ENCODE results near the gene SEMA3A.
"Not testable (repeated sequence)": the region's sequence is repeated elsewhere in the genome, so short reads cannot be mapped to it uniquely, and the experiment has no call there.

SEMA3A gene

GRCh38 chr7:84176716-84177115 is 17.9 kb downstream of the SEMA3A start:
- Histone ChIP-seq H3K4me1 (ENCODE audit: control insufficient read depth, insufficient read depth, low read length) (no peaks in the 10 kb centered on the region), H3K27me3 (ENCODE audit: control insufficient read depth, insufficient read depth, low read length) (peaks cover 8% of the 10 kb centered on the region), H3K36me3 (ENCODE audit: control insufficient read depth, insufficient read depth, low read length) (no peaks in the 10 kb centered on the region), H3K9me3 (ENCODE audit: control insufficient read depth, low read length) (no peaks in the 10 kb centered on the region), H3K9ac (ENCODE audit: low read length) (no peak overlapping the region), H3K4me3 (ENCODE audit: low read length) (no peak overlapping the region)

- peaks cover 8% of the 10 kb centered on the region for H3K27me3 ChIP-seq (ENCODE audit: control insufficient read depth, insufficient read depth, low read length)
- no peak overlapping the region for H3K4me3 ChIP-seq (ENCODE audit: low read length)
- H3K36me3 ChIP-seq (ENCODE audit: control insufficient read depth, insufficient read depth, low read length) = no peaks in the 10 kb centered on the region
- H3K9me3 ChIP-seq (ENCODE audit: control insufficient read depth, low read length) = no peaks in the 10 kb centered on the region
- H3K9ac ChIP-seq (ENCODE audit: low read length) = no peak overlapping the region
- H3K4me1 ChIP-seq (ENCODE audit: control insufficient read depth, insufficient read depth, low read length) = no peaks in the 10 kb centered on the region
These were observed 19.1 kb downstream of the SEMA3A start for GRCh38 chr7:84175461-84175860.

- H3K9me3 ChIP-seq (ENCODE audit: control insufficient read depth, low read length) = no peaks in the 10 kb centered on the region
These were observed 23.9 kb downstream of the SEMA3A start for GRCh38 chr7:84170646-84171045.

GRCh38 chr7:84162584-84162983 is 32.0 kb downstream of the SEMA3A start:
- Histone ChIP-seq H3K36me3 (ENCODE audit: control insufficient read depth, insufficient read depth, low read length) (no peaks in the 10 kb centered on the region), H3K4me1 (ENCODE audit: control insufficient read depth, insufficient read depth, low read length) (no peaks in the 10 kb centered on the region), H3K9ac (ENCODE audit: low read length) (no peak overlapping the region), H3K4me3 (ENCODE audit: low read length) (no peak overlapping the region), H3K9me3 (ENCODE audit: control insufficient read depth, low read length) (no peaks in the 10 kb centered on the region), H3K27me3 (ENCODE audit: control insufficient read depth, insufficient read depth, low read length) (no peaks in the 10 kb centered on the region)

More at GRCh38 chr7:84170646-84171045, 23.9 kb downstream of the SEMA3A start:
- H3K36me3 ChIP-seq (ENCODE audit: control insufficient read depth, insufficient read depth, low read length) = no peaks in the 10 kb centered on the region
- H3K4me1 ChIP-seq (ENCODE audit: control insufficient read depth, insufficient read depth, low read length) = no peaks in the 10 kb centered on the region
- no peak overlapping the region for H3K4me3 ChIP-seq (ENCODE audit: low read length)
- H3K9ac ChIP-seq (ENCODE audit: low read length) = no peak overlapping the region
- peaks cover 3% of the 10 kb centered on the region for H3K27me3 ChIP-seq (ENCODE audit: control insufficient read depth, insufficient read depth, low read length)

- no peaks in the 10 kb centered on the region for H3K9me3 ChIP-seq (ENCODE audit: control insufficient read depth, low read length)
- H3K9ac ChIP-seq (ENCODE audit: low read length) = no peak overlapping the region
- H3K36me3 ChIP-seq (ENCODE audit: control insufficient read depth, insufficient read depth, low read length) = no peaks in the 10 kb centered on the region
- no peak overlapping the region for H3K4me3 ChIP-seq (ENCODE audit: low read length)
- no peaks in the 10 kb centered on the region for H3K4me1 ChIP-seq (ENCODE audit: control insufficient read depth, insufficient read depth, low read length)
- H3K27me3 ChIP-seq (ENCODE audit: control insufficient read depth, insufficient read depth, low read length) = no peaks in the 10 kb centered on the region
These were observed 32.5 kb downstream of the SEMA3A start for GRCh38 chr7:84162125-84162524.

GRCh38 chr7:84161398-84161797 is 33.2 kb downstream of the SEMA3A start:
- no peaks in the 10 kb centered on the region for H3K36me3 ChIP-seq (ENCODE audit: control insufficient read depth, insufficient read depth, low read length)

GRCh38 chr7:84159435-84159834 is 35.2 kb downstream of the SEMA3A start:
- Histone ChIP-seq H3K9ac (ENCODE audit: low read length) (no peak overlapping the region), H3K36me3 (ENCODE audit: control insufficient read depth, insufficient read depth, low read length) (no peaks in the 10 kb centered on the region), H3K9me3 (ENCODE audit: control insufficient read depth, low read length) (no peaks in the 10 kb centered on the region), H3K4me1 (ENCODE audit: control insufficient read depth, insufficient read depth, low read length) (no peaks in the 10 kb centered on the region), H3K4me3 (ENCODE audit: low read length) (no peak overlapping the region), H3K27me3 (ENCODE audit: control insufficient read depth, insufficient read depth, low read length) (no peaks in the 10 kb centered on the region)

More at GRCh38 chr7:84161398-84161797, 33.2 kb downstream of the SEMA3A start:
- Histone ChIP-seq H3K4me1 (ENCODE audit: control insufficient read depth, insufficient read depth, low read length) (no peaks in the 10 kb centered on the region), H3K27me3 (ENCODE audit: control insufficient read depth, insufficient read depth, low read length) (no peaks in the 10 kb centered on the region), H3K9ac (ENCODE audit: low read length) (no peak overlapping the region), H3K9me3 (ENCODE audit: control insufficient read depth, low read length) (no peaks in the 10 kb centered on the region), H3K4me3 (ENCODE audit: low read length) (no peak overlapping the region)

- Histone ChIP-seq H3K4me1 (ENCODE audit: control insufficient read depth, insufficient read depth, low read length) (no peaks in the 10 kb centered on the region), H3K27me3 (ENCODE audit: control insufficient read depth, insufficient read depth, low read length) (no peaks in the 10 kb centered on the region), H3K9me3 (ENCODE audit: control insufficient read depth, low read length) (no peaks in the 10 kb centered on the region), H3K36me3 (ENCODE audit: control insufficient read depth, insufficient read depth, low read length) (no peaks in the 10 kb centered on the region), H3K9ac (ENCODE audit: low read length) (no peak overlapping the region), H3K4me3 (ENCODE audit: low read length) (no peak overlapping the region)
These were observed 37.4 kb downstream of the SEMA3A start for GRCh38 chr7:84157171-84157570.

- Histone ChIP-seq H3K27me3 (ENCODE audit: control insufficient read depth, insufficient read depth, low read length) (no peaks in the 10 kb centered on the region), H3K9ac (ENCODE audit: low read length) (no peak overlapping the region), H3K4me3 (ENCODE audit: low read length) (no peak overlapping the region), H3K4me1 (ENCODE audit: control insufficient read depth, insufficient read depth, low read length) (no peaks in the 10 kb centered on the region), H3K36me3 (ENCODE audit: control insufficient read depth, insufficient read depth, low read length) (no peaks in the 10 kb centered on the region), H3K9me3 (ENCODE audit: control insufficient read depth, low read length) (no peaks in the 10 kb centered on the region)
These were observed 39.4 kb downstream of the SEMA3A start for GRCh38 chr7:84154991-84155781.

GRCh38 chr7:84152995-84153394 is 41.6 kb downstream of the SEMA3A start:
- Histone ChIP-seq H3K9me3 (ENCODE audit: control insufficient read depth, low read length) (no peaks in the 10 kb centered on the region), H3K4me3 (ENCODE audit: low read length) (no peak overlapping the region), H3K36me3 (ENCODE audit: control insufficient read depth, insufficient read depth, low read length) (no peaks in the 10 kb centered on the region), H3K27me3 (ENCODE audit: control insufficient read depth, insufficient read depth, low read length) (no peaks in the 10 kb centered on the region), H3K4me1 (ENCODE audit: control insufficient read depth, insufficient read depth, low read length) (no peaks in the 10 kb centered on the region), H3K9ac (ENCODE audit: low read length) (no peak overlapping the region)

GRCh38 chr7:84150370-84150769 is 44.2 kb downstream of the SEMA3A start:
- not testable (repeated sequence) for H3K27me3 ChIP-seq (ENCODE audit: control insufficient read depth, insufficient read depth, low read length); H3K4me1 ChIP-seq (ENCODE audit: control insufficient read depth, insufficient read depth, low read length); H3K36me3 ChIP-seq (ENCODE audit: control insufficient read depth, insufficient read depth, low read length); H3K4me3 ChIP-seq (ENCODE audit: low read length); H3K9ac ChIP-seq (ENCODE audit: low read length); H3K9me3 ChIP-seq (ENCODE audit: control insufficient read depth, low read length)

- H3K4me3 ChIP-seq (ENCODE audit: low read length) = no peak overlapping the region
- no peak overlapping the region for H3K9ac ChIP-seq (ENCODE audit: low read length)
- no peaks in the 10 kb centered on the region for H3K9me3 ChIP-seq (ENCODE audit: control insufficient read depth, low read length)
- no peaks in the 10 kb centered on the region for H3K4me1 ChIP-seq (ENCODE audit: control insufficient read depth, insufficient read depth, low read length)
- no peaks in the 10 kb centered on the region for H3K36me3 ChIP-seq (ENCODE audit: control insufficient read depth, insufficient read depth, low read length)
- H3K27me3 ChIP-seq (ENCODE audit: control insufficient read depth, insufficient read depth, low read length) = no peaks in the 10 kb centered on the region
These were observed 45.0 kb downstream of the SEMA3A start for GRCh38 chr7:84149573-84149972.

- H3K4me1 ChIP-seq (ENCODE audit: control insufficient read depth, insufficient read depth, low read length) = no peaks in the 10 kb centered on the region
- H3K36me3 ChIP-seq (ENCODE audit: control insufficient read depth, insufficient read depth, low read length) = no peaks in the 10 kb centered on the region
- H3K9ac ChIP-seq (ENCODE audit: low read length) = no peak overlapping the region
- H3K9me3 ChIP-seq (ENCODE audit: control insufficient read depth, low read length) = no peaks in the 10 kb centered on the region
- no peaks in the 10 kb centered on the region for H3K27me3 ChIP-seq (ENCODE audit: control insufficient read depth, insufficient read depth, low read length)
- H3K4me3 ChIP-seq (ENCODE audit: low read length) = no peak overlapping the region
These were observed 48.7 kb downstream of the SEMA3A start for GRCh38 chr7:84145892-84146291.

Data from mucosa of stomach (tissue), 1 donor.